ENCODE data around the gene SAV1.

DNA sequence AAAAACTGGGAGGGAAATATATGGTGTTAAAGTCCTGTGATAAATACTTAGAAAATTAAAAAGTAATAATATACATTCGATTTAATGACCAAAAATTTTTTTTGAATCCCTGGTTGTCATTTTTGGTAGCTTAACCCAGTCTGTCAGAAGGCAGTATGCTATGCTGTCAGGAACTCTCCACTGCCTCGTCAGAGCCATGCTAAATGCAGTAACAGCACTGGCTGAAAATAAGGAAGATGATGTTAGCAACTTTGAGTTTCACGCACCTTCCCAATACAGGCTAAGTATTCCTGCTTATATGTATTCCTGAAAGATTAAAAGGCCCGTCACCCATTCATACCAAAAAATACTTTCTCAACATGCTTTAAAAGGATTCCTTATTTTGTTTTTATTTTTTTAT, 34.2 kb downstream of the SAV1 start:
- TF ChIP-seq, protein P1, sequence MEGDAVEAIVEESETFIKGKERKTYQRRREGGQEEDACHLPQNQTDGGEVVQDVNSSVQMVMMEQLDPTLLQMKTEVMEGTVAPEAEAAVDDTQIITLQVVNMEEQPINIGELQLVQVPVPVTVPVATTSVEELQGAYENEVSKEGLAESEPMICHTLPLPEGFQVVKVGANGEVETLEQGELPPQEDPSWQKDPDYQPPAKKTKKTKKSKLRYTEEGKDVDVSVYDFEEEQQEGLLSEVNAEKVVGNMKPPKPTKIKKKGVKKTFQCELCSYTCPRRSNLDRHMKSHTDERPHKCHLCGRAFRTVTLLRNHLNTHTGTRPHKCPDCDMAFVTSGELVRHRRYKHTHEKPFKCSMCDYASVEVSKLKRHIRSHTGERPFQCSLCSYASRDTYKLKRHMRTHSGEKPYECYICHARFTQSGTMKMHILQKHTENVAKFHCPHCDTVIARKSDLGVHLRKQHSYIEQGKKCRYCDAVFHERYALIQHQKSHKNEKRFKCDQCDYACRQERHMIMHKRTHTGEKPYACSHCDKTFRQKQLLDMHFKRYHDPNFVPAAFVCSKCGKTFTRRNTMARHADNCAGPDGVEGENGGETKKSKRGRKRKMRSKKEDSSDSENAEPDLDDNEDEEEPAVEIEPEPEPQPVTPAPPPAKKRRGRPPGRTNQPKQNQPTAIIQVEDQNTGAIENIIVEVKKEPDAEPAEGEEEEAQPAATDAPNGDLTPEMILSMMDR (IDR thresholded peaks at IDR 0.05): no peak
- no peak for TF ChIP-seq POLR2A (IDR thresholded peaks at IDR 0.05)
